Iris pigment epithelial cell (primary cell): ENCODE results near the gene ZIC5.

Source experiments
- DNase-seq: peaks from one replicate; pipeline ENCODE4 v3.0.0-alpha.2; 2011; ENCODE audit warnings: low read depth

ZIC5 gene

DNA sequence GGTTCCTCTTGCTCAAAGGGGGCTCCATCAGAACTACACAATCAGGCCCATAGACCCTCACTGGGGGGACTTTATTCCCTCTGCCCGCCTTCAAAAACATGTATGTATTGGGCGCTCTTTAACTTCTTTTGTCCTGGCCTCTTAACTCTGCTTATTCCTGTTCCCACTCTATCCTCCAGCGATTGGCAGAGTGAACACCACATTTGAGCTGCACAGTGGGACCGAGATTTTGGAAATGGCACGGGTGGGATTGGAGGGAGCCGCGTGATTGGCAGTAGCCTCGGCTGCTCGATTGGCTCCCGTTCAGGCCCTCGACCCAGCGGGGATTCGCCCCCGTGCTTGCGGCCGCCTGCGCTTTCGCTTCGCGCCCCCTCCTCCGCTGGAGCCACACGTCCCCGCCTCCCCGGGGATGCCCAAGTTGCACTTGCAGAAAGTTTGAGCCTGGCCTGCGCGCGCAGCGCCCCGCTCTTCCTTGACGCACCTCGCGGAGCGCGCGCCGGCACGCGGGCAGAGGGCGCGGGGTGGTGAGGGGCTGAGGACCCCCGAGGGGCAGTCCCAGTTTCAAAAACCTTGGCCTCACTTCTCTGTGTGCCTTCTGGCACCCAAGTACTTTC is at the start of gene ZIC5:
ZIC5 (minus strand) TSS at position 192 of the 614 bp plus-strand sequence; CDS start at position 28, 164 bp downstream.
- DNase-seq: no peak

DNA sequence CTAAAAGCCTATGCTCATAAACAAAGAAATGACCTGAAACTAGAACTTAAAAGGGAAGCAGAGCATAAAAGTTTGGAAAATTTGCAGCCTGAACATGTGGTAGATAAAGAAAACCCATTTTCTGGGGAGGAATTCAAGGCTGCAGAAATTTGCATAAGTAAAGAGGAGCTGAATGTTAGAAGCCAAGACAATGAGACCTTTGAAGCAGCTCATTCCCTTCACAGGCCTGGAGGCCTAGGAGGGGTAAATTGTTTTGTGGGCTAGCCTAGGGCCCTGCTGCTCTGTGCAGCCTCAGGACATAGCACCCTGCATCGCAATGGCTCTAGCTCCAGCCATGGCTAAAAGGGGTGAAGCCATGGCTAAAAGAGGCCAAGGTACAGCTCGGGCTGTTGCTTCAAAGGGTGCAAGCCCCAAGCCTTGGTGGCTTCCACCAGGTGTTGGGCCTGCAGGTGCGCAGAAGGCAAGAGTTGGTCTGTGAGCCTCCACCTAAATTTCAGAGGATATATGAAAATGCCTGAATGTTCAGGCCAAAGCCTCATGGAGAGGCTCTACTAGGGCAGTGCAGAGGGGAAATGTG is 48.3 kb upstream of the ZIC5 start:
- no peak for DNase-seq

DNA sequence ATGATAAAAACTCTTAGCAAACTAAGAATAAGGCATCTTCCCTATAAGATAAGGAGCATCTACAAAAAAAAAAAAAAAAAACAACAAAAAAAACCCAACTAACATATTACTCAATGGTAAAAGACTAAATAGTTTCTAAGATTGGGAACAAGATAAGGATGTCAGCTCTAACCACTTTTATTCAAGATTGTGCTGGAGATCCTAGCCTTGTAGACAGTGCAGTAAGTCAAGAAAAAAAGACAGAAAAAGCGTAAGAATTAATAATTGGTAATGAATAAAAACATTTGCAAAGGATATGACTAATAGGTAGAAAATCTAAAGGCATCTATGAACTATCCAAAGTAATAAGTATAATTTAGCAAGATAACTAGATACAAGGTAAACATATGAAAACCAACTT is 43.1 kb upstream of the ZIC5 start:
- DNase-seq: peak; percentile 36

DNA sequence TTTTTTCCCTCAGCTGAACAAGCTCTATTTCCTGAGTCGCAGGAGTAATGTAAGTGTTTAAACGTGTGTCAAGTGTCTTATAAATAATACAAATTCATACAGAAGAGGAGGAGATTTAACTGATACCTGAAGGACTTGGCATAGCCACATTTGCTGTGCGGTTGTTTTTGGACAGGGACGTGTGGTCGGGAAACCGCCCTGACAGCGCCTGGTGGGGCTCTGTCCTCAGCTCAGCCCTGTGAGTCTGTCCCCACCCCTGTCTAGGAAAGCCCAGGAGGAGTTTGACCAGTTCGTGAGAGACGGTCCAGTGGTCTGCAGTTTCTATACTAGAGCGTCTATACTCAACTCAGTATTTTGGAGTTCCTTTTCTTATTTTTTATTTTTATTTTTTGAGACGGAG is 26.7 kb upstream of the ZIC5 start:
- DNase-seq: no peak

DNA sequence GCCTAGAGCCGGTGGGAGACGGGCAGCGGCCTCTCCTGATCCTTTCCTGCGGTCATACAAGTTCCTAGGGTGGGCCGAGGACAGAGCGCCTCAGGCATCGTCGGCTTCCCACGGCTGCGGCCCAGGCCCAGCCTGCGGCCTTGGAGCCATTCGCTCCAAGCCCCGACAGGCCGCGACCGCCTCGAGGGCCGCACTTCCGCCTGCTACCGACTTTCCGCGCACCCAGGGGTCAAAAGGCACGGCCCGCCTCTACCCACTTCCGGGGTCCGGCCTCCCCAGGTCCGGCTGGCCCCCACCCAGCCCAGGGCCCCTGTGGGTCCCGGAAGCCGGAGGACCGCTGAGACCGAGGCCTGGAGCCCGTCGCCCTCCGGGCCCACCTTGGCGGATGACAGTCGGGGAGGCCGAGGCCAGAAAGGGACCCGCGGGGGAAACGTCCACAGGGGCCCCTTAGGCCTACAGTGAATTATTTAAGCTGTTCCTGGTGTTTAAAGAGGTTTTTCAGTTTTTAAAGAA is 26.2 kb upstream of the ZIC5 start:
- no peak for DNase-seq

DNA sequence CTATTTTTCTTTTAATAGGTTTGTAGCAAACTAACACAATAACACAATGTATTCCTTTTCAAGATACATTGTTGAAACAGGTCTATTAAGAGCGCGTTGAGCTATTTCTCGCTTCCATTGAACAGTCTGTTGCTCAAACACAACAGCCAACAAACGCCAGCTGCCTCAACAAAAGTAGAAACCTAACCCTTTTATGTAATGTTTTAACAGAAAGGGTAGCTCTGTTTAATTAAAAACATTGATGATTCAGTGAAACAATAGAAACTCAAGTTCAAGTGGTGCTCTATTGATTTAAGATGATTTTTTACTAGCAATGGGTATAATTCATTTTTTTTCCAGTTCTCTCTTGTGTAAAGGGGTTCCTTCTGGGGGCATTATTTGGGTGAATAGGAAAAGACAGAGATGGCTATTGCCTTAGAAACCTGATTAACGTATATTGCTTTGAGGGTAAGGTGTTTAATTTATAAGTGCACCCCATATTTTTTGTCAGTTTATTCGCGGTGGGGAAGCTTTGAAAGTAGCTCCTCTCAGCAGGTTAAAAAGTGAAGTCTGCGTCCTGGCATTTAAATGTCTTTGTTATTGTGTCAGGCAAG is 24.9 kb upstream of the ZIC5 start:
- no peak for DNase-seq

DNA sequence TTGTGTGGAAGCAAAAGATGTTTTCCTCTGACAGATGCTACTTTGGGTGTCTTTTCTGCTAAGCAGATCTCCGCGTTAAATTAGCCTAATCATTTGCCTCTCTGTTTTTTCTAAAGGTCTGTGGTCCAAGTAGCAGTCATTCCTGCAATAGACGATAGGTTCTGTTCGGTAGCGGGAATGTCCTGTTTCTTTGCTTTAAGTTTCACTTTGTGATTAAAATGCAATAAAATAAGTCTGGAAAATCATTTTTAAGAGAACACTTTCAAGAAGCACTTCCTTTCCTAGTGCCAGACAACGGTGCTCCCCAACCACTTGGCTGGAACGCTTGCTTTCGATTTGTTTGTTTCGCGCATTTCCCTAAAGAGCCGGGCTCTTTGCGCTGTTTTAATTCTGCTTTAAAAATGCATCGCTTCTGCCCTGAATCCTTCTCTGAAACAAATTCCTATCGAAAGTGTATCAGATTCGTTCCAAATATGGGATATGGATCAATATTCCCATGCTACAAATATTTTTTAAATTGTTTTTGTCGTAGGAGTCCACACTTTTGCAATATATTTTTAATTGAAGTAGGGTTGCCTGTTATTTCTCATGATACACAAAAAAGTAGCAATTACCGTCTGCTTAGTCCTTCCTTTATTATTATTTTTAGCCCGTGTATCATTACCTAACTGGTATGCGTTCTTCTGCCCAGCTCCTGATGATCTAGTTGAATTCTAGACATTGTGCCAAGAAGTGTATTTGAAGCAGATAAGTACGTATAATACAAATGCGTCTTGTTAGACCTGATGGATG is 24.2 kb upstream of the ZIC5 start:
- no peak for DNase-seq

DNA sequence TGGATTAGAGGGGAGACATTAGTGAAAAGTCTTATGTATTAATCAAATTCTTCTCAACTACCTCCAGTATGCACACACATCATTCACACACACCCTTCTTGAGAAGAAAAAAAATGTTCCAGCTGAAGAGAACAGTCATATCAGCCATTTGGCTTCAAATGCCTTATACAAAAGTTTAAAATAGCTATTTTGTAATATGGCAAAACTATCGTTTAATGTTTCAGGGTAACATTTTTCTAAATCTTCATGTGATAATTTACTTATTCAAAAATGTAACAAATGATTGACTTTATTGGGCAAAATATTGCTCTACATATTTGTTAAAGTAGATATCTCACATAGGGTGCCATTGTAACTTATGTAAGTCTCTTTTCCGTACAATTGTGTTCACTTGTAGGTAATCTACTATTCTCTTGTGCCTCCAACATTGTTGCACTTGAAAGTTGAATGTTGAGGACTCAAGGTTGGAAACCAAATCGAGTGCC is 23.6 kb upstream of the ZIC5 start:
- no peak for DNase-seq

DNA sequence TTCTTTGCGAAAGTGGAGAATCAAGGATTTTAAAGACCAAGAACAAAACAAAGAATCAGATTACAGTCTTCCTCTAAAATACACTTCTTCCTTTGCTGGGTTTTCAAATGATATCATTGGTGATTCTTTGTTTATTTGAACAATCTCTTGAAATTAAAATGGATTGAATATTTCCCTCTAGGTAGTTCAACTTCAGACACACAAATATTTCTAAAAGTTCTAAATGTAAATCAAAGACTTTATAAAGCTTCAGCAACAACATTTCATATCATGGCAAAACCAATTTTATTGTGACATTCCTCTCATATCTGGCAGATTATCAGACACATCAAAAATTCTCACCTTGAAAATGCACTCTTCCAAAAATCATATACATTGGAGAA is 23.1 kb upstream of the ZIC5 start:
- no peak for DNase-seq

DNA sequence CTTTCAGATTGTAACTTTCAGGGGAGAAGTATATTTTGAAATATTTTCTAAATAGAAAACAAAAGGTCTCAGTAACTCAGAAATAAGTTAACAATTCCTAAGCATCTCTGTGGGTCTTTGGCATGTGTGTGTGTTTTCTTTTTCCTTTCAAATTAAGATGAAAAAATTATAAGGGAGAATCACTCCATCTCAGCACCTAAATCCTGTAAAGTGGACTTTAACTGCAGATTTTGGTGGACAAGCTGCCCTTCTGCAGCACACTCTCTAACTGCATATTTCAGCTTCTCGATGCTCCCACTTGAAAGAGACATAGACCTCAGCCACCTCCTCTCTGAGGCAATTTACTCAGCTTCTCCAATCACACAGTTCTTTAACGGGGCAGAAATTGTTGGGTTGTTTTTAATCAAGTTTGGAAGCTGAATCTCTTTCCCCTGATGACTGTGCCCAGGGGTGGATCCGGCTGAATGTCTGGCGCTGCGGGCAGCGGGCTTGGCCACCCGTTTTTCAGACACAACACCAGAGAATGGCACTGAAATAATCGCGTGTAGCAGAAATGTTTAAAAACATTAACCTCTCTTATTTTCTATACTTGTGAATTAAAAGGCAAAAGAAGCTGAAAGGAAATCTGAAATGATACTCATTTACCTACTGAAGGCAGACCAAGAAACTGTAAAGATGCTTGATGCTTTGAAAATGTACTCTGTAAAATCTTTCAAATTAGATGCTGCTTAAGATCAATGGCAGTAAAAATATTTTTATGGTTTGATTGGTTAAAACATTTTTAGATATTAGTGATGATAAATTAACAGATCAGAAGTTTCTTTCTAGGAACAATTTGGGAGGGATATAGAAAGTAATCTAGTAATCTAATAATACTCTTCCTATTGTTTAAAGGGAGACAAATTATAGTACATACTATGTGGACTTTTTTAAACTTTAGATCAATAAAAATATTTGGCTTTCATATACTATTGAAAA is 22.4 kb upstream of the ZIC5 start:
- DNase-seq: no peak

DNA sequence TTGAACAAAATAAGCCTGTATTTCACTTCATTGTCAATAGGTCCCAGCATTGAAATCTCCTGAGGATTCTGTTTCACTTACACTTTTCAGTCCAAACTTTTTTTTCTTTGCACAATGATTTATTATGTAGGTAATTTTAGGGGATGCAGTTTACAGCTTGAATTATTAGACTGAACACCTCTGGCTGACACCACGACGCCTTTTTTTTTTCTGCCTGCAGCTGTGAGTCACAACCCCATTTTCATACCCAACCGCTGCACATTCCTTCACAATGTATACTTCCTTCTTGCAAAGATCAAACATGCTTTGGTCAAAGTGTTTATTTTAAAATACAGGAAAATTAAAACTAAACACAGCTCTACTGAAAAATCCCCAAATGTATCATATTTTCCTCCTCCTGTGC is 21.4 kb upstream of the ZIC5 start:
- DNase-seq: no peak

DNA sequence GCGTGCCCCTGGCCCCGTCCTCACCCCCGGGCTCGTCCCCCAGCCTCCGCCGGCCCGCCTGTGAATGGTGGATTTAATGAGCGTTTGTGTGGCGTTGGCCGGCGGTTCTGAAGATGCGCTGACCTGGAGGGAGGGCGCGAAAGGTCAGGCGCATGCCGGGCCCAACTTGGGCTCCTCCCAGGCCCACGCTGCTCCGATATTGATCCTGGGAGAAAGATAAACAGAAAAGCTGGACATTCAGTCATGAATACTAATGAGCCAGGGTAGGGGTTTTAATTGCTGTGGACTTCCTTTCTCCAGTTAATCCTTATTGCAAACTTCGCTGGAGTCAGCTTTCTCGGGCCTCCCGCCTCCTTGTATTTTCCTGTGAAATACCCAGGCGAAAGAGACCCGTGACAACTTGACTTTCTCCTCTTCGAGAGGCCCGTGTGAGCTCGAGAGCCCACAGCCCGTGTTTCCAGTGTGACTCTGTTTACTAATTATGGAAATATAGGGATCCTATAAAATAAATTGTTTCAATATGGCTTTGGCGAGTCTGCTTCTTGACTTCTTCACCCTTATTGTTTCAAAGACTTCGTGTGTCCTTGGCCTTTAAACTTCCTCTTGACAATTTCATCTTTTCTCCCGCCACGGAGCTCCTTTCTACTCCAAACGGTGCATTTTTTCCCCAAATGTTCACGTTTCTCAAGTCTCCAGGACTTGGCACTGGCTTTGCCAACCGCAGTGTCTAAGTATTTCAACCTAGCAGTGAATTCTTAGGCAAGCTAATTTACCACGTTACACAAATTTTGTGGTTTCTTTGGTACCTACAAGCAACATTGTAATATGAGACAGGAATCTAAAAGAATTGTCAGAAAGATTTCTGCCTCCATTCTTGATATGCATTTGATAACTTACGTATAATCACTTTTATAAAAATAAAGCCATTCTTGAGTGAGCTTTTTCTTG is 20.5 kb upstream of the ZIC5 start:
- no peak for DNase-seq

DNA sequence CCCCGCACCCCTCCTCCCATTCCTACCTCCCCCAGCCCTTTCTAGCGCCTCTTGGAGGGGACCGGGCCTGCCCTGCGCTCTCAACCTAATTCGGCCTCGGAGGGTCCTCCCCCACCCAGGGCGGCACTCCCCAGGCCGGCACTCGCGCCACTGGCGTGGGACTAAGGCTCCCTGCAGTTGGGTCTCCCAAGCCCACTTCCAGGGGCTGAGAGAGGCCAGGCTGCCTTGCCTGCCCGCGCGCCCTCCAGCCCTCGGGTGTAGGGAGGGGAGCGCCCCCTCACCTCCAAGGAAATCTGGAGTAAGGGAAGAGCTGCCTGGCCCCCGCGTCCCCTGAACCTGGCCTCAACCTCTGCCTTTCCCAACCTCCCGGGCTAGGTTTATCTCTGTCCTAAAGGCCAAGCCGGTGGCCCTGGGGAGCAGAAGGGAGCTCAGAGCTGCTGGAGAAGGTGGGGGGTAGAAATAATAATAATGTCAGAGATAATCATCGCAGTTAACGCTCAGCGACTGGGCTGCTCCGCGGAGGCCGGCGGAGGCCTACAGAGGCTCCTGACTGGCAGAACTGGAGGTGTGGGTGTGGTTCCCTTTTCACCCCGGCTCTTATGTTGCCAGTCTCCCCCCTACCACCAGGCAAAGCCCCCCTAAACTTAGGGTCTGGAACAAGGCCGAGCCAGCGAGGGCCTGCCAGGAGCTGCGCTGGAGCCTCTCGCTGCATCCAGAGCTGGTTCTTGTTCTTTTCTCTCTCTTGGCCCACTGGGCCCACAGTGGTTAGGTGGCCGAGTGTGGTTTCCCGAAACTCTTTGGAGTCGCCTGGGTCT is 19.7 kb upstream of the ZIC5 start:
- DNase-seq: no peak

DNA sequence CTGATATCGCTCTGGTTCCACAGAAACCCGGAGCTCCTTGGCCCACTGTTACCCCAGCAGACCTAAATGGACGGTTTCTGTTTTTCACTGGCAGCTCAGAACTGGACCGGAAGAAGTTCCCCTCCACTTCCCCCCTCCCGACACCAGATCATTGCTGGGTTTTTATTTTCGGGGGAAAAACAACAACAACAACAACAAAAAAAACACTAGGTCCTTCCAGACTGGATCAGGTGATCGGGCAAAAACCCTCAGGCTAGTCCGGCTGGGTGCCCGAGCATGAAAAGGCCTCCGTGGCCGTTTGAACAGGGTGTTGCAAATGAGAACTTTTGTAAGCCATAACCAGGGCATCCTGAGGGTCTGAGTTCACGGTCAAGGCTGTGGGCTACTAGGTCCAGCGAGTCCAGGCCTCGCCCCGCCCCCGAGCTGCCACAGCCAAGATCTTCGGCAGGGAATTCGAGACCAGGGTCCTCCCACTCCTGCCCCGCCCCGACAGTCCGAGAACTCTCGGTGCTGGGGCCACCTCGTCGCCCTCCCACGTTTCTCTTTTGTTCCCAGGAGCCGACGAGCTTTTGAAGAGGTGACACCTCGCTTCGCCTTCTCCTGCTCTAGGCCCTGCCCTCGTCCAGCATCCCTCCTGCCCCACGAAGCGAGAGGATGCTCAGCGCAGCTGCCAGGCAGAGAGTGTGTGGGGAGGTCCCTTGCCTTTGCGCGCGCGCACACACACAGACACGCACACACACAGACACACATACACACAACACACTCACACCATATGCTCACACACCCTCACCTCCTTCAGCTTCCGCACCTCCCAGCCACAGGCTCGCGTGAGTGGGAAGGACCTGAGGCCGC is 18.8 kb upstream of the ZIC5 start:
- no peak for DNase-seq

DNA sequence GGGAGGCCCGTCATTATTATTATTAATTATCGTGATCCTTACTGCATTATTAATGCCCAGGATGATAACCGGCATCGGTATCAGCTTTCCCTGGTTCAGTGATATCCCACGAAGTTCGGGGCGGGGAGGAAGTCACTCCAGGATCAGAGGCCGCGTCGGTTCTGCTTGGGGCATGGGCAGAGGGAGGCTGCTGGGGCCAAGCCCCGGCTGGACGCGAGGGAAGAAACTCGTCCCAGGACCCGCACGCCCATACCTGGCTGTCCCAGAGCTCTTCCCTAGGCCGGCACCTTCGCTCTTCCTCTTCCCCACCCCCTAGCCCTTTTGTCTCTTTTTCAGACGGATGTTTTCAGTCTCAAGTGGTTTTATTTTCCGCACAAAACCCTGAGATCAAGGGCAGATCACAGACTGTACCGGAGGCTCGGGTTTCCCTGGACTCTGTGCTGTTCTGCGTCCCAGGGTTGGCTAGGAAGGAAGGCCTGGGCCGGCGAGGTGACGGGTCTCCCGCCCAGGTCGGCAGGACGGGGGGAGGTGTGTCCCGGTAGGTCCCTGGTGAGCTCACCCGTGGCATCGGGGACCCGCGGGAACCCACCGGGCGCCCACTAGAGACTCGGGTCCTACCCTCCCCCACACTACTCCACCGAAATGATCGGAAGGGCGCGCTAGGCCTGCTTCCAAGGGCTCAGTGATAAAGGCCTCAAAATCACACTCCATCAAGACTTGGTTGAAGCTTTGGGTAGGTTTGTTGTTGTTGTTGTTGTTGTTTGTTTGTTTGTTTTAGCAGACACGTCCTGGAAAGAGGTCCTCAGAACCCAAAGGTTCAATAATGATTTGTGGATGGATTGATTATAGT is 17.9 kb upstream of the ZIC5 start:
- no peak for DNase-seq

DNA sequence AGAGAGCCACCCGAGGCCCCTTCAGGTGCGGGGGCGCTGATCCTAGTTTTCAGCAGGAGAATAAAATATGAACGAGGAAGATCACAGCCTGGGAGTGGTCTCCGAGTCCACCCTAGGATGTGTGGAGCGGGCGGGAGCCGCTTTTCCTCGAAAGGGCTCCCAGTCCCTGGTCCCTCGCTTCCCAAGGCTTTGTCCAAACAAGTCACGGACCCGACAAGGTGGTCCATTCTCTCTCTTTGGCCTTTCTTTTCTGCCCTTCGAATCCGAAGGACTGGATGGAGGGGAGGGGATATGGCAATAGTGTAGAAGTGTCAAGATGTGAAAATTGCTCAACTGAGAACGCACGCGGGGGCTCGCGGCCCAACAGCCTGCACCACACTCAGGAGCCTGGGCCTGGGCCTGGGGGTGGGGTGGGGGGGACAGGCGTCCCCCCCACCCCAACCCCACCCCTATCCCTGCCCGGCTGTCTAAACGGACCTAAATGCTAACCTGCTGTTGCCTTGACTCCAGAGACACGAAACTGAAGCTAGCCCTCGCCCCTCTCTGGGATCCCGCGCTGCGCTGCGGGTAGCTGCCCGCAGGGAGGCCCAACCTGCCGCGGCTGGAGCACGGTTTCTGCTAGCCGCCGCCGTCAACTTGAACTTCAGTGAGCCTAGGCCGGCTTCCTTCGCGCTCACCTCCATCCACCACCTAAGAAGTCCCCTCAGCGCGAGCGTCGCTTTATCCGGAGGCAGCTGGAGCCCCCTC is 17.1 kb upstream of the ZIC5 start:
- no peak for DNase-seq
